HG03196 (cell line): ENCODE measurements around the gene GCM1.

ENCODE experiments used
- ATAC-seq: cut with Tn5 transposase; IDR thresholded peaks from one replicate; pipeline ENCODE4 v1.9.1; 2021; ENCODE audit not compliant: unreplicated experiment

GCM1 gene

GRCh38 chr6:53152576-53152975 is 3.9 kb upstream of the GCM1 start:
- ATAC-seq = no peak

GRCh38 chr6:53151676-53152075 is 3.0 kb upstream of the GCM1 start:
- ATAC-seq = no peak

GRCh38 chr6:53144802-53145201 is 3.8 kb downstream of the GCM1 start:
- no peak for ATAC-seq

- no peak for ATAC-seq
These were observed 4.9 kb downstream of the GCM1 start for GRCh38 chr6:53143710-53144109.

GRCh38 chr6:53142810-53143209 is 5.8 kb downstream of the GCM1 start:
- no peak for ATAC-seq

- ATAC-seq = no peak
These were observed 8.7 kb downstream of the GCM1 start for GRCh38 chr6:53139841-53140413.

- ATAC-seq = no peak
These were observed 12.5 kb downstream of the GCM1 start for GRCh38 chr6:53136000-53136609.

GRCh38 chr6:53134601-53135235 is 13.9 kb downstream of the GCM1 start:
- ATAC-seq = no peak

- ATAC-seq = no peak
These were observed 14.7 kb downstream of the GCM1 start for GRCh38 chr6:53133961-53134360.

- no peak for ATAC-seq
These were observed 17.9 kb downstream of the GCM1 start for GRCh38 chr6:53130569-53131290.

GRCh38 chr6:53128842-53129241 is 19.8 kb downstream of the GCM1 start:
- ATAC-seq = no peak

- ATAC-seq = no peak
These were observed 23.4 kb downstream of the GCM1 start for GRCh38 chr6:53125276-53125675.

GRCh38 chr6:53124131-53124800 is 24.4 kb downstream of the GCM1 start:
- ATAC-seq = no peak

GRCh38 chr6:53119772-53120409 is 28.8 kb downstream of the GCM1 start:
- no peak for ATAC-seq

- ATAC-seq = no peak
These were observed 29.3 kb downstream of the GCM1 start for GRCh38 chr6:53119349-53119748.

GRCh38 chr6:53115741-53116140 is 32.9 kb downstream of the GCM1 start:
- no peak for ATAC-seq

GRCh38 chr6:53115113-53115512 is 33.5 kb downstream of the GCM1 start:
- ATAC-seq = no peak

GRCh38 chr6:53113742-53114141 is 34.9 kb downstream of the GCM1 start:
- no peak for ATAC-seq

GRCh38 chr6:53112871-53113270 is 35.8 kb downstream of the GCM1 start:
- no peak for ATAC-seq

GRCh38 chr6:53112404-53112803 is 36.2 kb downstream of the GCM1 start:
- ATAC-seq = no peak

GRCh38 chr6:53111865-53112264 is 36.8 kb downstream of the GCM1 start:
- no peak for ATAC-seq
